Esophagus muscularis mucosa (tissue), 3 donors: Measurements from ENCODE around the gene RER1.

Source experiments
- CTCF ChIP-seq, 3 experiments: fragments of 200-600 bp in 2 of 3; fragments of 450-650 bp in 1 of 3; sonication (generic) in 2 of 3; IDR thresholded peaks; one replicate each; pipeline ENCODE4 v1.5.1; 2017 to 2019; ENCODE audit warnings: antibody characterized with exemption in 3 of 3, mild to moderate bottlenecking in 2 of 3, moderate library complexity in 1 of 3
- POLR2A ChIP-seq: fragments of 450-650 bp; IDR thresholded peaks from one replicate; pipeline ENCODE4 v1.6.1; 2017; ENCODE audit warnings: antibody characterized with exemption, moderate library complexity, mild to moderate bottlenecking, low read depth

GRCh38 chr1:2379733-2380404, 11.8 kb upstream of the RER1 start:
- TF ChIP-seq CTCF (IDR thresholded peaks at IDR 0.05), result no peak
- no peak for TF ChIP-seq POLR2A
